BJ (cell line): ENCODE measurements around the gene PPP1R3E. TPM values are rescaled to one million over a fixed set of nuclear protein-coding genes. Genes with fewer than 3 reads are reported as not detected.

Source experiments
- CTCF ChIA-PET: fragments of 350-600 bp; formaldehyde crosslinking; extraction: SDS; loops from one replicate; lab custom pipeline; 2021; ENCODE audit warnings: antibody characterized with exemption, inconsistent platforms; lab: Yijun Ruan, JAX
- POLR2A ChIA-PET: fragments of 300-600 bp; sonication (Branson Sonifier 250); formaldehyde crosslinking; extraction: SDS; loops from one replicate; lab custom pipeline; 2021; ENCODE audit warnings: antibody characterized with exemption; lab: Charles Lee
- DNase-seq: peaks from one replicate; pipeline ENCODE4 v3.0.0-alpha.2; 2011; ENCODE audit warnings: low read depth
- H3K27me3 ChIP-seq: 2 replicates; pipeline ENCODE4 v1.6.0; 2011; ENCODE audit warnings: low read length; ENCODE audit not compliant: control insufficient read depth, insufficient read depth
- H3K36me3 ChIP-seq: 2 replicates; pipeline ENCODE4 v1.5.1; 2011; ENCODE audit warnings: low read length; ENCODE audit not compliant: control insufficient read depth, insufficient read depth
- H3K4me3 ChIP-seq: 2 replicates; pipeline ENCODE4 v1.5.1; 2011; ENCODE audit warnings: low read depth, mild to moderate bottlenecking, control low read depth, low read length
- polyA plus RNA-seq: library from polyadenylated mRNA; depleted of rRNA; stranded (reverse); fragments of >200 nt; gene quantifications from 2 replicates; pipeline ENCODE4 v1.2.3, GENCODE V29; 2011
- TF ChIP-seq, protein P1 (sequence below): IDR thresholded peaks from 2 replicates; pipeline ENCODE4 v1.5.1; 2011; ENCODE audit warnings: low read depth, mild to moderate bottlenecking, control low read depth, inconsistent platforms, low read length, moderate library complexity; ENCODE audit not compliant: insufficient read depth

The PPP1R3E gene
- polyA plus RNA-seq, 1 experiment, result 2.8 TPM

DNA sequence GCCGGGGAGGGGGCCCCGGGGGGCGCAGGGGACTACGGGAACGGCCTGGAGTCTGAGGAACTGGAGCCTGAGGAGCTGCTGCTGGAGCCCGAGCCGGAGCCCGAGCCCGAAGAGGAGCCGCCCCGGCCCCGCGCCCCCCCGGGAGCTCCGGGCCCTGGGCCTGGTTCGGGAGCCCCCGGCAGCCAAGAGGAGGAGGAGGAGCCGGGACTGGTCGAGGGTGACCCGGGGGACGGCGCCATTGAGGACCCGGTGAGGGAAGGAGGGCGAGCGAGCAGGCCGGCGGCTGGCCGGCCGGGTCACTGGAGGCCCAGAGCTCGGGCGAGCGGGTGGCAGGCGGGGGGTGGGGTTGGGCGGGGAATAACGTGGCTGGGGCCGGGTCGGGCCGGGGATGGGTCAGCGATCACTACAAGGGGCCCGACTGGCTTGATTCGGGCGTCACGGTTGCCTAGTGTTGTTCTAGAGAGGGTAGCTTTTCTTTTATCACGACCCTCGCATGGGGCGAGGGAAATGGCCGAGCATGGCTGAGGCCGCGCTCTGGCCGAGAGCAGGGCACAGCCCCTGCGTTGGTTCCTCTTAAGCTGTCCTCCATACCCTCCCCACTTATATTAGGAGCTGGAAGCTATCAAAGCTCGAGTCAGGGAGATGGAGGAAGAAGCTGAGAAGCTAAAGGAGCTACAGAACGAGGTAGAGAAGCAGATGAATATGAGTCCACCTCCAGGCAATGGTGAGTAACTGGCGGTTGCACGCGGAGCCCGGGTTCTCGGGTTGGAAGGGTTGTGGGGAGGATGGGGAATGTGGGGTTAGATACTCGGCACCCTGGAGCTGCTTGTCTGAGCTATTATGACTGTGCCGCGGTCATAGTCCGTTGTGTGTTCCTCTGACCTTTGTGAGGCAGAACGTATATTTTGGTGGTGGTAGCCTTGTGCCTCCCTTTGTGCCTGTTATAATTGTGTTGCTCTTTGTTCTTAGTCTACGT lies 19.2 kb upstream of the PPP1R3E start:
- TF ChIP-seq, protein P1, sequence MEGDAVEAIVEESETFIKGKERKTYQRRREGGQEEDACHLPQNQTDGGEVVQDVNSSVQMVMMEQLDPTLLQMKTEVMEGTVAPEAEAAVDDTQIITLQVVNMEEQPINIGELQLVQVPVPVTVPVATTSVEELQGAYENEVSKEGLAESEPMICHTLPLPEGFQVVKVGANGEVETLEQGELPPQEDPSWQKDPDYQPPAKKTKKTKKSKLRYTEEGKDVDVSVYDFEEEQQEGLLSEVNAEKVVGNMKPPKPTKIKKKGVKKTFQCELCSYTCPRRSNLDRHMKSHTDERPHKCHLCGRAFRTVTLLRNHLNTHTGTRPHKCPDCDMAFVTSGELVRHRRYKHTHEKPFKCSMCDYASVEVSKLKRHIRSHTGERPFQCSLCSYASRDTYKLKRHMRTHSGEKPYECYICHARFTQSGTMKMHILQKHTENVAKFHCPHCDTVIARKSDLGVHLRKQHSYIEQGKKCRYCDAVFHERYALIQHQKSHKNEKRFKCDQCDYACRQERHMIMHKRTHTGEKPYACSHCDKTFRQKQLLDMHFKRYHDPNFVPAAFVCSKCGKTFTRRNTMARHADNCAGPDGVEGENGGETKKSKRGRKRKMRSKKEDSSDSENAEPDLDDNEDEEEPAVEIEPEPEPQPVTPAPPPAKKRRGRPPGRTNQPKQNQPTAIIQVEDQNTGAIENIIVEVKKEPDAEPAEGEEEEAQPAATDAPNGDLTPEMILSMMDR, result no peak
- CTCF ChIA-PET, result interaction anchor here (0.6 to 2.2 kb wide), 16 partner anchors 10 to 241 kb away, joined by 3 to 10 read pairs (median 3); partner anchors contain the start of genes BCL2L2, CMTM5 and PPP1R3E

DNA sequence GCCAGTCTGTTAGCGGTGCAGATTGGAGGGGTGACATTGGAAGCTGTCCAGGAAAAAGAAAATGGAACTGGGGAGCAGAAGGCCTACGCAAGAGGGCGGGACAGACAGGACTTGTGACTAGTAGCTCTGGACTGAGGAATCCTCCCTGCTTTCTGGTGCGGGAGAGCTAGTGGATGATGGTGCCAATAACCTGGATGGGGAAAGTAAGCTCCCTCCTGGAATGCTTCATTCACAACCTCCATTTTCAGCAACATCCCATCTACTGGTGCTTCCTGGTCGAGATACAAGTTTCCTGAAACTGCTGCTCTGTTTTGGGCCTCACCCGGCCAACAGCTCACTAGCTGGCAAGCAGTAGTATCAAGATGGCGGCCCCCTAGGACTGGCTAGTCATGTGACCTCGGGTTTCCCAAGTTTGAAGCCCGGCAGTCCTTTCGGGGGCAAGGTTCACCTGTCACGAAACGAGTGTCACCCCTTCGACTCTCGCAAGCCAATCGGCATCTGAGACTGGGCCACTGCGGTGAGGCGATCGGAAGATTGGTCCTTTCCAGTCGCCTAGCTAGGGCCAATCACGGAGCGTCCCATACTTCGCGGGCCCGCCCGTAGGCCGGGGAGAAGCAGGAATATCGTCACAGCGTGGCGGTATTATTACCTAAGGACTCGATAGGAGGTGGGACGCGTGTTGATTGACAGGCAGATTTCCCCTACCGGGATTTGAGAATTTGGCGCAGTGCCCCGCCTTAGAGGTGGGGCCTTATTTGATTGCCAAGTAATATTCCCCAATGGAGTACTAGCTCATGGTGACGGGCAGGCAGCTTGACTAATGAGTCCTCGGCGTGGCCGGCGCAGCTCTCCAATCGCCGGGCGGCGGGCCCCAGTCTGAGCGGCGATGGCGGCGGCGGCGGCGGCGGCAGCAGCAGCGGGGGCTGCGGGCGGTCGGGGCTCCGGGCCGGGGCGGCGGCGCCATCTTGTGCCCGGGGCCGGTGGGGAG lies 18.2 kb upstream of the PPP1R3E start, which contains the start of gene PABPN1:
PABPN1 (plus strand) TSS at position 874 of the 988 bp plus-strand sequence; CDS start at position 887, 13 bp downstream.
- ChIA-PET POLR2A (interaction anchor here (0.6 to 1.5 kb wide), 6 partner anchors 10 to 1834 kb away, joined by 3 to 10 read pairs (median 4); partner anchors contain the start of gene BCL2L2), CTCF (interaction anchor here (0.6 to 1.6 kb wide), 6 partner anchors 12 to 200 kb away, joined by 3 to 5 read pairs (median 4); partner anchors contain the start of gene PPP1R3E)
- TF ChIP-seq, protein P1, result no peak
- peak; percentile 98 for DNase-seq
- H3K36me3 ChIP-seq, result peaks cover 11% of the 10 kb centered on the region
- H3K4me3 ChIP-seq, result peak within 1 kb of the TSS; percentile 60
- no peaks in the 10 kb centered on the region for H3K27me3 ChIP-seq

More for the DNA sequence above, 19.2 kb upstream of the PPP1R3E start:
- POLR2A ChIA-PET, result interaction anchor here (0.5 to 1.5 kb wide), 8 partner anchors 11 to 1835 kb away, joined by 3 to 10 read pairs (median 3); partner anchors contain the start of genes BCL2L2, HOMEZ and SLC22A17
- Histone ChIP-seq H3K27me3 (no peaks in the 10 kb centered on the region), H3K36me3 (peaks cover 11% of the 10 kb centered on the region), H3K4me3 (peak overlapping the region; percentile 60)
- DNase-seq, result no peak

DNA sequence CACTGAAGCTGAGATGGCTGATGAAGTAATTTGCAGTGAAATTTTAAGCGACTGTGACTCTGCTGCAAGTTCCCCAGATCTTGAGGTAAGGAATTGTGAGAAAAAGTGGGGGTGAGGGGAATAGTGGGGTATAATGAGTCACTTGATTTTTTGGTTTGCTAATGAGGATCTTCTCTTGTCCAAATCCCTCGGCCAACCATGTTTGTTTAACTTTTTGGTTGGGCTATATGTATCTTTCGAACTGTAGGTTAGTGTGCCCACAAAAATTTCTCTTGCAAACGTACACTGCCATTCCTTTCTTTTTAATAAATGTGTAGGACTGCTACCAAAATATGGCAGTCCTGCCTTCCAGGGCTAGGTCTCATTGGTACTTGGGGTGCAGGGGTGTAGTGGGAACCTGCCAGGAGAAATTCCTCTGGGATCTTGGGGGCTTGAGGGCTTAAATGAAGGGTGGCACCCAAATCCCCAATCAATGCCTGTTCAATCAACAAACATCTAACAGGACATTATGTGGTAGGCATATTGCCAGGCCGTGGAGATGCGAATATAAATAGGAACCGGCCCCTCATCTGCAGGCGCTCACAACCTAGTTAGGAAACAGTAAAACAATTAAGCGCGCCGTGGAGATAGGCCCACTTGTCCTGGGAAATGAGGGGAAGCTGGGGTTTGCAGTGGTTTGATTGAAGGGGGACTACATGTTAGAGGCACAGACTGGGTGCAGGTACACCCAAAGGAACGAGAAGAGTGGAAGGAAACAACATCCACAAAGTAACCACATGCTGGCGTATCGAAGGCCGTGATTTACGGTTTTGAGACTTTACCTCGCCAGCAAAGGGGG lies 17.3 kb upstream of the PPP1R3E start:
- H3K4me3 ChIP-seq, result no peak overlapping the region
- POLR2A ChIA-PET, result no interaction called here

DNA sequence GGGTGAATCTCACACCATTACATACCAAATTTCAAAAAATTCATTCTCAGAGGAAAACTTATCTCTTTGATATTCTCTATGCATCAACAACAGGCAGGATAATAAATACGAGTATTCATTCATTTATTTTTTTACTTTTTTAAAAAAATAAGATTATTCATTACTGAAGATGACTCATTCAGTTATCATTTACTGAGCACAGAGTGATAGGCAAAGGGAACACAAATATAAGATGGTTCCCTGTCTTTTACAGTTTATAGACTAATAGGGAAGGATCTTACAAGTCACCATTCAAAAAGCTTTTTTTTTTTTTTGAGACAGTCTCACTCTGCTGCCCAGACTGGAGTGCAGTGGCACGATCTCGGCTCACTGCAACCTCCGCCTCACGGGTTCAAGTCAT lies 13.6 kb upstream of the PPP1R3E start:
- peaks cover 3% of the 10 kb centered on the region for H3K36me3 ChIP-seq
- DNase-seq, result no peak
- ChIA-PET POLR2A (no interaction called here), CTCF (interaction anchor here (0.6 kb wide), 1 partner anchor 9 kb away, joined by 3 read pairs; the partner anchor contains the start of gene BCL2L2)
- TF ChIP-seq, protein P1, result no peak
- no peaks in the 10 kb centered on the region for H3K27me3 ChIP-seq
- no peak overlapping the region for H3K4me3 ChIP-seq

More for the DNA sequence above, 17.3 kb upstream of the PPP1R3E start:
- CTCF ChIA-PET, result interaction anchor here (0.7 to 1.8 kb wide), 3 partner anchors 19 to 34 kb away, joined by 3 to 6 read pairs (median 3); no protein-coding TSS in a partner anchor
- no peaks in the 10 kb centered on the region for H3K27me3 ChIP-seq
- DNase-seq, result no peak
- TF ChIP-seq, protein P1, result no peak
- H3K36me3 ChIP-seq, result peaks cover 8% of the 10 kb centered on the region
